PFSK-1 (cell line): Measurements from ENCODE around the gene MAJIN.
A peak's percentile ranks its signal among the peaks of the same experiment; 100 is the strongest.

ENCODE experiments used
- FOXP2 ChIP-seq: optimal IDR thresholded peaks from 2 replicates; pipeline ENCODE3; 2011; ENCODE audit warnings: borderline replicate concordance, control low read depth, inconsistent platforms; ENCODE audit not compliant: insufficient read depth; ENCODE audit errors: extremely low read length, extremely low read depth
- POLR2AphosphoS5 ChIP-seq: IDR thresholded peaks from 2 replicates; pipeline ENCODE4 v1.6.1; 2012; ENCODE audit warnings: low read depth, mild to moderate bottlenecking, control low read depth, low read length, moderate library complexity
- SIN3A ChIP-seq: IDR thresholded peaks from 2 replicates; pipeline ENCODE4 v1.6.1; 2012; ENCODE audit warnings: mild to moderate bottlenecking, low read length, moderate library complexity, borderline replicate concordance; ENCODE audit not compliant: insufficient read depth
- TAF1 ChIP-seq: IDR thresholded peaks from 2 replicates; pipeline ENCODE4 v1.6.1; 2012; ENCODE audit warnings: low read length, control low read depth, borderline replicate concordance; ENCODE audit not compliant: insufficient read depth
- TF ChIP-seq, protein P1 (sequence below), 2 experiments: IDR thresholded peaks; 2 replicates each; pipeline versions ENCODE4 v1.6.1 to v1.8.0; 2011 to 2012; ENCODE audit warnings: low read depth in 2 of 2, low read length in 2 of 2, control low read depth in 1 of 2, inconsistent platforms in 1 of 2, mild to moderate bottlenecking in 1 of 2, moderate library complexity in 1 of 2; ENCODE audit not compliant: insufficient read depth in 1 of 2

The MAJIN gene

DNA sequence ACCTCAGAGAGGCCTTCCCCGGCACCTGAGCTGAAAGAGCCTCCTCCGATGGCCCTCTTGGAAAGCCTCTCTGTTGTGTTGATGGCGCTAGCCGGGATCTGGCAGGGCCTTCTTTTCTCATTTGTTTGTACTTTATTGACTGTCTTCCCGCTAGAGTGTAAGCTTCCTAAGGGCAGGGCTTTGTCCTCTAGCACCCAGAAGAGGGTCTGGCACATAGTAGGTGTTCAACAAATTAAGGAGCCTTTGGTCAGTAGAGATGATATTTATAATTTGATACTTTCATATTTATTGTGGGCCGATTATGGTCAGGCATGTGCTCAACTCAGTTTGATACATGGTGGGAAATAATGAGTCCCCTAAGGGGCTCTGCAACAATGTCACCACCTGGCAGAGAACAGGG is 46.0 kb upstream of the MAJIN start:
- no peak for TF ChIP-seq FOXP2
- TF ChIP-seq, protein P1, sequence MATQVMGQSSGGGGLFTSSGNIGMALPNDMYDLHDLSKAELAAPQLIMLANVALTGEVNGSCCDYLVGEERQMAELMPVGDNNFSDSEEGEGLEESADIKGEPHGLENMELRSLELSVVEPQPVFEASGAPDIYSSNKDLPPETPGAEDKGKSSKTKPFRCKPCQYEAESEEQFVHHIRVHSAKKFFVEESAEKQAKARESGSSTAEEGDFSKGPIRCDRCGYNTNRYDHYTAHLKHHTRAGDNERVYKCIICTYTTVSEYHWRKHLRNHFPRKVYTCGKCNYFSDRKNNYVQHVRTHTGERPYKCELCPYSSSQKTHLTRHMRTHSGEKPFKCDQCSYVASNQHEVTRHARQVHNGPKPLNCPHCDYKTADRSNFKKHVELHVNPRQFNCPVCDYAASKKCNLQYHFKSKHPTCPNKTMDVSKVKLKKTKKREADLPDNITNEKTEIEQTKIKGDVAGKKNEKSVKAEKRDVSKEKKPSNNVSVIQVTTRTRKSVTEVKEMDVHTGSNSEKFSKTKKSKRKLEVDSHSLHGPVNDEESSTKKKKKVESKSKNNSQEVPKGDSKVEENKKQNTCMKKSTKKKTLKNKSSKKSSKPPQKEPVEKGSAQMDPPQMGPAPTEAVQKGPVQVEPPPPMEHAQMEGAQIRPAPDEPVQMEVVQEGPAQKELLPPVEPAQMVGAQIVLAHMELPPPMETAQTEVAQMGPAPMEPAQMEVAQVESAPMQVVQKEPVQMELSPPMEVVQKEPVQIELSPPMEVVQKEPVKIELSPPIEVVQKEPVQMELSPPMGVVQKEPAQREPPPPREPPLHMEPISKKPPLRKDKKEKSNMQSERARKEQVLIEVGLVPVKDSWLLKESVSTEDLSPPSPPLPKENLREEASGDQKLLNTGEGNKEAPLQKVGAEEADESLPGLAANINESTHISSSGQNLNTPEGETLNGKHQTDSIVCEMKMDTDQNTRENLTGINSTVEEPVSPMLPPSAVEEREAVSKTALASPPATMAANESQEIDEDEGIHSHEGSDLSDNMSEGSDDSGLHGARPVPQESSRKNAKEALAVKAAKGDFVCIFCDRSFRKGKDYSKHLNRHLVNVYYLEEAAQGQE (IDR thresholded peaks at IDR 0.05; ENCODE audit: insufficient read depth in 1 of 2, low read depth in 2 of 2, low read length in 2 of 2), result no peak
- no peak for TF ChIP-seq SIN3A
- no peak for TF ChIP-seq POLR2AphosphoS5
- TF ChIP-seq TAF1, result no peak

DNA sequence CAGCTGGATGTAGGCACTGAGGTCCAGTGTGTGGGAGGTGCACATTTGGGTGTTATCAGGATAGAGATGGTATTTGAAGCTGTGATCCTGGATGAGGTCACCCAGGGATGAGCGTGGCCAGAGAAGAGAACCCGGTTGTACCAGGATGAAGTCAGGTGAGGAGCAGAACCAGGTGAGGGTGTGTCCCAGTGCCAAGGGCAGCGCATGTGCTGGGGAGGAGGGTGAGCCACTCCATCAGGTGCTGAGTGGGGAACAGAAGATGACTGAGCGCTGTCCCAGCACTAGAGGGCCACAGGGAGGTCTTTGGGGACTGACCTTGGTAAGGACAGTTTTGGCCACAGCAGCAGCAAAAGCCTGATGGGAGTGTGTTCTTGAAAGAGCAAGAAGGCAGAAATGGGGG is 44.8 kb upstream of the MAJIN start:
- no peak for TF ChIP-seq SIN3A
- TF ChIP-seq TAF1, result no peak
- TF ChIP-seq, protein P1 (IDR thresholded peaks at IDR 0.05; ENCODE audit: insufficient read depth in 1 of 2, low read depth in 2 of 2, low read length in 2 of 2), result no peak
- no peak for TF ChIP-seq FOXP2
- no peak for TF ChIP-seq POLR2AphosphoS5

DNA sequence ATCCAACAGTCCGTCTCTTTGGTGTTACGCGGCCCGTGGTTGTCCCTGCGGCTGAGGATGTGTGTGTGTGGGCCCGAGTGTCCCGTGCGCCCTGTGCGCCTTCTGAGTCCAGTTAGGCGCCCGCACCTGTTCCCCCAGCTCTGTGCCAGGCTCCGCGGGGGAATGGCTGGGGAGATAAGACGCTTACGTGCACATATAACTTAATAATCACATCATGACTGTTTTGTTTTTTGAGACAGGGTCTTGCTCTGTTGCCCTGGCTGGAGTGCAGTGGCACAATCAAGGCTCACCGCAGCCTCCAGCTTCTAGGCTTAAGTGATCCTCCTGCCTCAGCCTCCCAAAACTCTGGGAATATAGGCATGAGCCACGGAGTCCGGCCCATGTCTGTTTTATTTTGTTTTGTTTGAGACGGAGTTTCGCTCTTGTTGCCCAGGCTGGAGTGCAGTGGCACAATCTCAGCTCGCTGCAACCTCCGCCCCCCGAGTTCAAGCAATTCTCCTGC is 42.9 kb upstream of the MAJIN start:
- TF ChIP-seq POLR2AphosphoS5 (no peak), TAF1 (no peak), SIN3A (no peak), FOXP2 (no peak)
- TF ChIP-seq, protein P1 (IDR thresholded peaks at IDR 0.05; ENCODE audit: insufficient read depth in 1 of 2, low read depth in 2 of 2, low read length in 2 of 2), result no peak

DNA sequence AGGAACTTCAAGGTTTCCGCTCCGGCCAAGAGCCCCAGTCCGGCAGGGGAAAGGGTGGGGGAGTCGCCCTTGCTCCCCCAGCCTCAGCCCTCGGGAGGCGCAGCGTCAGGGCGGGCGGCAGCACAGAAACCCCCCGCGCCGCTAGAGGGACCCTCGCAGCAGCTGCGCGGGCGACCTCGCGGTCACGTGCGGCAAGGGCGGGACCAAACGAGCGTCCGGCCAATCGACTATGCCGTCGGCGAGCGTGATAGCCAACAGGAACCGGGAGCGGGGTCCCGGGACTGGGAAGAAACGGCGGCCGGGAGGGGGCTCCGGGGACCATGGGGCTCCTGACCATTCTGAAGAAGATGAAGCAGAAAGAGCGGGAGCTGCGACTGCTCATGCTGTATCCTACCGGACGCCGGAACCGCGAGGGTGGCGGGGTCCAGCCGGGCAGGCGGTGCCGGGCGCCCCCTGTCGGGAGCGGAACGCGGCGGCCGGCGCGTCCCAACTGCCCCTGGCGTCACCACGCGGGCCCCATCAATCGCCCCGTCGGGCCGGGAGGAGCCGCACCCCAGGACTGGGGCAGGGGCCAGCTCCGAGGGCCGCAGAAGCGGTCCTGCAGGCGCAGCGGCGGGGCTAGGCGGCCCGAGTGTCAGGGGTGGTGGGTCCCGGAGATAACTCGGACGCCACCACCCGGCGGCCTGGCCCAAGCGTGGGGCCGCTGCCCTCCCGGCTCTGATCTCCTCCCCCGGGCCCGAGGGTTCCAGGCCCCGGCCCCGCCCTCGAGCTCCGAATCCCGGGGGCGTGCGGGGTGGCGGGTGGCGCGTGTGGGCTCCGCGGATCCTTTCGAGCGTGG is 42.2 kb upstream of the MAJIN start, which contains the start of gene ARL2:
TSS of gene ARL2 (plus strand) at position 273 of the 838 bp plus-strand sequence. CDS start at position 321, 48 bp downstream.
- TF ChIP-seq POLR2AphosphoS5 (peak; percentile 61), TAF1 (0 out of 2 replicates have a peak, but pooled peaks have one; percentile 75), SIN3A (no peak), FOXP2 (peak; percentile 77)
- TF ChIP-seq, protein P1 (IDR thresholded peaks at IDR 0.05; ENCODE audit: insufficient read depth in 1 of 2, low read depth in 2 of 2, low read length in 2 of 2), result no peak
